Measurements from ENCODE around the gene SORT1. TPM values are rescaled to one million over a fixed set of nuclear protein-coding genes. Genes with fewer than 3 reads are reported as not detected.
A peak's percentile ranks its signal among the peaks of the same experiment; 100 is the strongest.

SORT1 gene
- total and polyA plus RNA-seq, 2 of the 13 experiments (the other 11 are each of a cell fraction or from before 2014, with no cell fraction given) = 32.4 to 93.0 TPM

DNA sequence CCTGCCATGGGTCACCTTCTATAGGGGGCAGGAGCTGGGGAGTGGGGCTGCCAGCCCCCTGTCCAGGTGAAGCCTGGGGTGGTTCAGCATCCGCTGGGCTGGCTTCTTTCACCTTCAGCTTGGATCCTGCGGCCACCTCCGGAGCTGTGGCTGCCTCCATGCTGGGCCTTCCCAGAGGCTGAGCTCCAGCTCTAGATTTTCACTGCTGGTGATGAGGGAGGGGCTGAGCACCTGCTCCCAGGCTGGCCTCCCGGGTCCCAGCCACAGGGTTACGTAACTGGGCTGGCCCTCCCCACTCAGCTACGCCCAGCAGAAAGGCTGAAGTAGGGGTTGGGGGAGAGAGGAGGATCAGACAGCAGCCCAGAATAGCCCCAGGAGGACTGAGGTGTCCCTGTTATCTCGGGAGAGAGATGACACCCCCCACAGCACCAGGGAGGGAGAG, 90.9 kb downstream of the SORT1 start, which contains the start of gene MYBPHL:
Gene MYBPHL, minus strand, starts transcription at position 180 of the 442 bp plus-strand sequence. Its CDS starts 20 bp downstream, at position 160.
- peak within 1 kb of the TSS; percentile 68 for H3K4me2 ChIP-seq (ENCODE audit: low read depth, low read length)
- in situ Hi-C loops (cut with HindIII; ENCODE audit: extremely low pct_ligation_motif_present, low pct_unique_long_range_greater_than_20kb) = no loop called here
- FAIRE-seq (peak; percentile 44), DNase-seq (ENCODE audit: low spot score) (no peak), ATAC-seq (peak; percentile 49)
- H3K79me2 ChIP-seq (ENCODE audit: insufficient read depth, low read length) = no peaks in the 10 kb centered on the region
- CTCF ChIA-PET (ENCODE audit: low intra/inter-chr PET ratio, low total read pairs) = no interaction called here
- H3K4me1 ChIP-seq (ENCODE audit: insufficient read depth, low read length) = peaks cover 87% of the 10 kb centered on the region
- peak within 1 kb of the TSS; percentile 14 to 62 (median 36); a peak in 5 of 6 replicates for H3K4me3 ChIP-seq (replicated peaks in 1 of 3; ENCODE audit: insufficient read depth in 1 of 3, low read depth in 2 of 3, low read length in 3 of 3)
- H2AFZ ChIP-seq (ENCODE audit: low read length) = no peak within 1 kb of the TSS
- POLR2A ChIA-PET = interaction anchor here (0.9 to 2.9 kb wide), 9 partner anchors 8 to 92 kb away, joined by 3 to 21 read pairs (median 4); partner anchors contain the start of genes PSRC1 and SORT1
- H4K20me1 ChIP-seq (ENCODE audit: insufficient read depth, low read length) = no peaks in the 10 kb centered on the region
- H3K27ac ChIP-seq (ENCODE audit: extremely low read length, insufficient read depth, low read length) = peak within 1 kb of the TSS; percentile 24
- WGBS (ENCODE audit: low lambda C conversion rate) = 33% methylated on average over 4 of the region's 7 CpGs
- no peaks in the 10 kb centered on the region for H3K36me3 ChIP-seq (replicated peaks in 1 of 2; ENCODE audit: control insufficient read depth in 1 of 2, insufficient read depth in 2 of 2, low read length in 2 of 2)
- peak within 1 kb of the TSS; percentile 49 for H3K9ac ChIP-seq (ENCODE audit: insufficient read depth, low read depth, low read length)
- intact Hi-C loops (cut with micrococcal nuclease; ENCODE audit: unreplicated experiment) = no loop called here
- H3K9me3 ChIP-seq (ENCODE audit: low read length) = no peaks in the 10 kb centered on the region
- no TSS peak for BruUV-seq (replicated peaks)
- no peaks in the 10 kb centered on the region for H3K27me3 ChIP-seq (ENCODE audit: control insufficient read depth in 1 of 2, insufficient read depth in 2 of 2, low read length in 2 of 2)
- TF ChIP-seq SOX6 (IDR thresholded peaks at IDR 0.05) (no peak), SOX6 (CRISPR knock-in tag; IDR thresholded peaks at IDR 0.05) (peak; percentile 49; the same call in 1 of the 2 replicates), BCL6 (CRISPR knock-in tag; IDR thresholded peaks at IDR 0.05) (no peak), ZNF33B (CRISPR knock-in tag; IDR thresholded peaks at IDR 0.05) (no peak), CEBPB (IDR thresholded peaks at IDR 0.05; ENCODE audit: borderline replicate concordance, low read depth, low read length) (peak; percentile 47; the same call in 1 of the 2 replicates), NR2F1 (CRISPR knock-in tag; IDR thresholded peaks at IDR 0.05) (no peak), ZNF761 (CRISPR knock-in tag; conservative IDR thresholded peaks at IDR 0.05) (no peak), TGIF2 (CRISPR knock-in tag; IDR thresholded peaks at IDR 0.05) (no peak), ZNF44 (CRISPR knock-in tag; IDR thresholded peaks at IDR 0.05) (no peak), ZNF605 (CRISPR knock-in tag; IDR thresholded peaks at IDR 0.05) (no peak), GATA4 (IDR thresholded peaks at IDR 0.05; ENCODE audit: borderline replicate concordance, low read depth) (no peak), HNRNPUL1 (IDR thresholded peaks at IDR 0.05; ENCODE audit: low read depth, low read length) (no peak), ZNF333 (CRISPR knock-in tag; IDR thresholded peaks at IDR 0.05; ENCODE audit: borderline replicate concordance) (no peak), MATR3 (CRISPR knock-in tag; IDR thresholded peaks at IDR 0.05) (no peak), ZNF879 (CRISPR knock-in tag; IDR thresholded peaks at IDR 0.05) (no peak), ZFP41 (CRISPR knock-in tag; IDR thresholded peaks at IDR 0.05; ENCODE audit: borderline replicate concordance) (no peak), KDM6A (CRISPR knock-in tag; IDR thresholded peaks at IDR 0.05; ENCODE audit: low read depth) (no peak), ZNF776 (CRISPR knock-in tag; IDR thresholded peaks at IDR 0.05) (no peak), CCDC6 (CRISPR knock-in tag; IDR thresholded peaks at IDR 0.05) (no peak), ZNF639 (CRISPR knock-in tag; conservative IDR thresholded peaks at IDR 0.05) (no peak), ZNF607 (CRISPR knock-in tag; IDR thresholded peaks at IDR 0.05; ENCODE audit: borderline replicate concordance) (no peak), NAIF1 (CRISPR knock-in tag; IDR thresholded peaks at IDR 0.05; ENCODE audit: borderline replicate concordance) (no peak), FOXO1 (CRISPR knock-in tag; IDR thresholded peaks at IDR 0.05) (no peak), HNRNPLL (IDR thresholded peaks at IDR 0.05; ENCODE audit: low read depth, low read length, poor library complexity, severe bottlenecking) (peak; percentile 14), KDM3A (CRISPR knock-in tag; IDR thresholded peaks at IDR 0.05; ENCODE audit: low read depth) (no peak)
- TF ChIP-seq, protein P1, sequence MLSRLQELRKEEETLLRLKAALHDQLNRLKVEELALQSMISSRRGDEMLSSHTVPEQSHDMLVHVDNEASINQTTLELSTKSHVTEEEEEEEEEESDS (CRISPR knock-in tag; IDR thresholded peaks at IDR 0.05; ENCODE audit: borderline replicate concordance) = no peak
